ENCODE results near the gene PGM5.

Gene PGM5

GRCh38 chr9:68488126-68488525, 131.7 kb downstream of the PGM5 start (continued):
- TF ChIP-seq ZNF202 (tag by site-specific recombination; IDR thresholded peaks at IDR 0.05; ENCODE audit: borderline replicate concordance) (no peak), SCRT2 (tag by site-specific recombination; IDR thresholded peaks at IDR 0.05) (no peak), PRDM10 (tag by site-specific recombination; IDR thresholded peaks at IDR 0.05) (no peak), HOXD13 (CRISPR knock-in tag; IDR thresholded peaks at IDR 0.05; ENCODE audit: borderline replicate concordance) (no peak), ZNF777 (tag by site-specific recombination; IDR thresholded peaks at IDR 0.05; ENCODE audit: borderline replicate concordance) (no peak)

GRCh38 chr9:68489646-68490045, 133.2 kb downstream of the PGM5 start:
- ChIA-PET CTCF (interaction anchor here (0.6 to 2.0 kb wide), 3 partner anchors 15 to 74 kb away, joined by 3 to 13 read pairs (median 3); no protein-coding TSS in a partner anchor), POLR2A (no interaction called here)
- Histone ChIP-seq H3K27ac (ENCODE audit: extremely low read depth, low read depth, low read length) (no peak overlapping the region), H3K9me3 (ENCODE audit: control insufficient read depth, insufficient read depth, low read depth, low read length) (no peaks in the 10 kb centered on the region), H3K4me1 (ENCODE audit: control insufficient read depth, insufficient read depth, low read length) (no peaks in the 10 kb centered on the region), H3K4me3 (ENCODE audit: low read depth, low read length) (no peak overlapping the region), H3K36me3 (ENCODE audit: control insufficient read depth in 2 of 2, insufficient read depth in 1 of 2, low read length in 2 of 2) (no peaks in the 10 kb centered on the region)
- TF ChIP-seq ZNF362 (tag by site-specific recombination; IDR thresholded peaks at IDR 0.05) (no peak), KLF1 (tag by site-specific recombination; IDR thresholded peaks at IDR 0.05) (no peak), ZNF555 (tag by site-specific recombination; conservative IDR thresholded peaks at IDR 0.05) (no peak), ZNF449 (tag by site-specific recombination; IDR thresholded peaks at IDR 0.05) (no peak), ZBTB8A (tag by site-specific recombination; IDR thresholded peaks at IDR 0.05) (no peak), ZNF155 (tag by site-specific recombination; IDR thresholded peaks at IDR 0.05) (no peak), ZNF202 (tag by site-specific recombination; IDR thresholded peaks at IDR 0.05; ENCODE audit: borderline replicate concordance) (no peak), ATF2 (tag by site-specific recombination; IDR thresholded peaks at IDR 0.05; ENCODE audit: low read depth) (no peak), ZSCAN16 (tag by site-specific recombination; IDR thresholded peaks at IDR 0.05) (no peak), ZNF600 (tag by site-specific recombination; IDR thresholded peaks at IDR 0.05) (no peak), FEZF1 (tag by site-specific recombination; IDR thresholded peaks at IDR 0.05) (no peak), ZNF138 (tag by site-specific recombination; IDR thresholded peaks at IDR 0.05; ENCODE audit: borderline replicate concordance) (no peak), ZNF292 (tag by site-specific recombination; IDR thresholded peaks at IDR 0.05; ENCODE audit: borderline replicate concordance, low read depth) (no peak), MEIS1 (CRISPR knock-in tag; IDR thresholded peaks at IDR 0.05; ENCODE audit: borderline replicate concordance) (no peak), AEBP2 (tag by site-specific recombination; IDR thresholded peaks at IDR 0.05; ENCODE audit: borderline replicate concordance) (no peak), ZNF391 (tag by site-specific recombination; IDR thresholded peaks at IDR 0.05; ENCODE audit: borderline replicate concordance, low read depth) (no peak), SETDB1 (IDR thresholded peaks at IDR 0.05; ENCODE audit: insufficient read length, low read length) (no peak), ZNF398 (tag by site-specific recombination; IDR thresholded peaks at IDR 0.05) (no peak), ZNF214 (tag by site-specific recombination; IDR thresholded peaks at IDR 0.05; ENCODE audit: borderline replicate concordance) (no peak), ZNF501 (tag by site-specific recombination; IDR thresholded peaks at IDR 0.05) (no peak)
